Activated naive CD4-positive, alpha-beta T cell treated with anti-CD3 and anti-CD28 coated beads for 36 hours (primary cell): ENCODE measurements around the gene NHS. TPM values are rescaled to one million over a fixed set of nuclear protein-coding genes. Genes with fewer than 3 reads are reported as not detected.
A peak's percentile ranks its signal among the peaks of the same experiment; 100 is the strongest.

Source experiments
- CTCF ChIA-PET: fragments of 350-600 bp; sonication (Branson Sonifier 250); formaldehyde crosslinking; loops from one replicate; lab custom pipeline; 2021; ENCODE audit warnings: antibody characterized with exemption; lab: Charles Lee
- DNase-seq: peaks from one replicate; pipeline ENCODE4 v3.0.0-alpha.2; 2020
- H3K27ac Mint-ChIP-seq: one replicate; pipeline ENCODE4 v1.8.0; 2021; ENCODE audit warnings: mild to moderate bottlenecking, mixed read lengths
- H3K27me3 Mint-ChIP-seq: one replicate; pipeline ENCODE4 v1.8.0; 2021; ENCODE audit warnings: low read depth, mixed read lengths
- H3K36me3 Mint-ChIP-seq: one replicate; pipeline ENCODE4 v1.8.0; 2021; ENCODE audit warnings: low read depth, mixed read lengths
- H3K4me1 Mint-ChIP-seq: one replicate; pipeline ENCODE4 v1.8.0; 2021; ENCODE audit warnings: low read depth, mixed read lengths
- H3K4me3 Mint-ChIP-seq: one replicate; pipeline ENCODE4 v1.8.0; 2021; ENCODE audit warnings: mild to moderate bottlenecking, moderate library complexity, mixed read lengths
- H3K9me3 Mint-ChIP-seq: one replicate; pipeline ENCODE4 v1.8.0; 2021; ENCODE audit warnings: mixed read lengths
- intact Hi-C: fragments of 100-400 bp; cut with micrococcal nuclease; formaldehyde crosslinking; loops from one replicate; pipeline ENCODE4 v1.15.1; 2023
- total RNA-seq, 2 experiments: library from RNA; stranded (reverse); gene quantifications; one replicate each; pipeline ENCODE4 v1.2.3, GENCODE V29; 2021

NHS gene
- total RNA-seq, 2 experiments from 2014 or later: 7.8 to 8.9 TPM

DNA sequence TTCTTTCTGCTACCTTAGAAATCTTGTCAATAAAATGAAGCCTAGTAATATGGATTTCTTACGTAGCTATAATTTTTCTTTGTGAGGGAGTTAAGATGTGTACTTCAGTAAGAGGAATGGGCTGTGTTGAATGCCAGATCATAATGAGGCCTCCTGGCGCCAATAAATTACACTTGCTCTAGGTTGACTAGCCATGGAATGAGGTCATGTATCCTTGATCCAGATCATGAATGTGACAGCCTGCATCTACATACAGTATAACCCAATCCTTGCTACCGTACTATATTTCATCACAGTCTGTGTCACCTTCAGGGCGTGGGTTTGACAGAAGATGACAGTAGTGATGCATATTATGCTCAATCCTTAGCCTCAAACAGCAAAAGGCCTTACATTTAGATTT is 36.2 kb downstream of the NHS start:
- intact Hi-C loops: no loop called here
- H3K9me3 Mint-ChIP-seq: no peaks in the 10 kb centered on the region
- no peak overlapping the region for H3K4me3 Mint-ChIP-seq
- peaks cover 18% of the 10 kb centered on the region for H3K27me3 Mint-ChIP-seq
- H3K4me1 Mint-ChIP-seq: peaks cover 26% of the 10 kb centered on the region
- no peak for DNase-seq
- H3K27ac Mint-ChIP-seq: no peak overlapping the region
- no peaks in the 10 kb centered on the region for H3K36me3 Mint-ChIP-seq
- CTCF ChIA-PET: no interaction called here

DNA sequence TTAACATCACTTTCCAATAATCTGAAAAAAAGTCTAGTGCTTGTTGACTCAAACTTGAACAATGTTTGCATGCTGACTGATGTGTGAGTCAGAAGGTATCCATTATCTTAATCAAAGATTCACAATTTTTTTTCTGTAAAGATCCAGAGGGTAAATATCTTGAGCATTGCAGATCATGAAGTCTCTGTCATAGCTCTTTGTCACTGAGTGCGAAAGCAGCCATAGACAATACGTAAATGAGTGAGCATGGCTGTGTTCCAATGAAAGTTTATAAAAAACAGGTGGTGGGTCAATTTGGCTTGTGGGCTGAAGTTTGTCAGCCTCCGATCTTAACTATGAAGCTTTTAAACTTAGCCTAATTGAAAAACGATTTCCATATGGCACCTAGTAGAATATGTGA is 37.7 kb downstream of the NHS start:
- H3K9me3 Mint-ChIP-seq: no peaks in the 10 kb centered on the region
- no peak overlapping the region for H3K4me3 Mint-ChIP-seq
- no peaks in the 10 kb centered on the region for H3K36me3 Mint-ChIP-seq
- H3K27ac Mint-ChIP-seq: no peak overlapping the region
- peaks cover 17% of the 10 kb centered on the region for H3K27me3 Mint-ChIP-seq
- peaks cover 28% of the 10 kb centered on the region for H3K4me1 Mint-ChIP-seq
- intact Hi-C loops: loop anchor here (1.0 kb wide), 2 partner anchors 29 to 34 kb away; no protein-coding TSS in a partner anchor
- CTCF ChIA-PET: no interaction called here
- no peak for DNase-seq

DNA sequence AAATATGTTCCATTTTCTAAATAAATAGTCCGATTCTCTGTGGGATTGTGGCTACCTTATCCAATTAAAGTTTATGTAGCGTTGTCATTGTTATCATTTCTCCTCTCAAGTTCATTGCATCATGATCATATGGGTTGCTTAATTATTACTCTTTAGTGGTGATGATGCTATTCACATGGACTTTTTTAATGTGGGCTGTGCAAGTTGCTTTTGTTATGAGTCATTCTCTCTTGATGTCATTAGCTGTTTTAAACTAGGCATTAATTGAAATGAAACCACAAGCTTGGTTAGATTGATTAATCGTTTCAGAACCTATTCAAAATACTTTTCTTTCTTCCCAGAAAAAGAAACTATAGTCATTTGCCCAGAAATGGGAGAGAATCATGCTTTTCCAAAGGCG is 38.2 kb downstream of the NHS start:
- H3K27ac Mint-ChIP-seq: peak overlapping the region; percentile 7
- CTCF ChIA-PET: interaction anchor here (1.2 kb wide), 1 partner anchor 178 kb away, joined by 3 read pairs; no protein-coding TSS in a partner anchor
- H3K27me3 Mint-ChIP-seq: peaks cover 15% of the 10 kb centered on the region
- no peak overlapping the region for H3K4me3 Mint-ChIP-seq
- DNase-seq: no peak
- no peaks in the 10 kb centered on the region for H3K36me3 Mint-ChIP-seq
- H3K9me3 Mint-ChIP-seq: no peaks in the 10 kb centered on the region
- intact Hi-C loops: loop anchor here (1.0 kb wide), 2 partner anchors 28 to 35 kb away; no protein-coding TSS in a partner anchor
- H3K4me1 Mint-ChIP-seq: peaks cover 28% of the 10 kb centered on the region

DNA sequence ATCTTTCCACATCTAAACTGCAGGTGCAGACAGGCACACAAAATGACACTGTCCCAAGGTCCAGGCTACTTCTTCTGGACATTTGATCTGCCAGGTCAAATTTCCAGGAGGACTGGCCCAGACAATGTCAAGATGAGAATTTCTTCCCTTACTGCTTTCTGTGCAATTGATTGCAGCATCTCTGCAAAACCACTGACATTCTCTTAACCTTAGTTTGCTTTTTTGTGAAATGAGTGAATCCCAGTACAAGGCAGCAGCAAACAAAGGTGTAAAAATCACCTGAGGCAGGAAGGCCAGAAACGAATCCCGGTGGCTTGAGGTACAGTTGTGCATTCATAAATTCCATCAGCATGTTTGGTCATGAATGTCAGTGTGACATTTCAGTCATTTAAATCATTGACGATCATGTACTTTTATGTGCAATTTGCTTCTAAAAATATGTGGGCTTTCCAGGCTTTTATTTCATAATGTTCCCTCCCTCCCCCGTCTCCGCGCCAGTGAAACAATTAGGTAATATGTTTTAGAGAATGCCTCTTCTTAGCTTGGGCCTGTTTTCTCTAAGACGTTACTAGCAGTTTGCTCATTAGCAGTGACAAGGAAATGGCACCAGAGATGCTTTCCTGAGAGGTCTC is 39.1 kb downstream of the NHS start:
- DNase-seq: no peak
- no peak overlapping the region for H3K27ac Mint-ChIP-seq
- H3K4me3 Mint-ChIP-seq: no peak overlapping the region
- peaks cover 15% of the 10 kb centered on the region for H3K27me3 Mint-ChIP-seq
- no peaks in the 10 kb centered on the region for H3K36me3 Mint-ChIP-seq
- H3K9me3 Mint-ChIP-seq: no peaks in the 10 kb centered on the region
- peaks cover 28% of the 10 kb centered on the region for H3K4me1 Mint-ChIP-seq
- CTCF ChIA-PET: interaction anchor here (1.2 kb wide), 1 partner anchor 177 kb away, joined by 3 read pairs; no protein-coding TSS in a partner anchor
- intact Hi-C loops: no loop called here

DNA sequence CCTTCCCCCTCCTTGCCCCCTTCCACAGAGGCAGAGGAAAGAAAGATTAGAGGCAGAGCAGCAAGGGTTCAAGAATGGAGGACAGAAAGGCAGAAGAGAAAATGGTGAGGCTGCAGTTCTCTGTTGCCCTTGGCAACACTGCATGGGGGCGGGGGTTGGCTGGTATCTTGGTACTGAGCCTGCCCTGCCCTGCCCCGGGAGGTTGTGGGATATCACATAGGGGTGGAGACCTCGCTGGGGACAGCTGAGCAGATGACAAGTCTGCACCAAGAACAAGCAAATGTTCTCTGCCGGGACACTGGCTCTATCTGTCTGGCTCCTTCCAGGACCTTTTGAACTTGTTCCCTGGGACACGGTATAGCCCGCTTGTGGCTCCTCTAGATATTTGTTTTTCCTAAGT is 39.8 kb downstream of the NHS start:
- peaks cover 17% of the 10 kb centered on the region for H3K27me3 Mint-ChIP-seq
- no peaks in the 10 kb centered on the region for H3K9me3 Mint-ChIP-seq
- H3K4me1 Mint-ChIP-seq: peaks cover 28% of the 10 kb centered on the region
- no peaks in the 10 kb centered on the region for H3K36me3 Mint-ChIP-seq
- DNase-seq: peak; percentile 11
- CTCF ChIA-PET: no interaction called here
- H3K4me3 Mint-ChIP-seq: no peak overlapping the region
- intact Hi-C loops: no loop called here
- no peak overlapping the region for H3K27ac Mint-ChIP-seq

DNA sequence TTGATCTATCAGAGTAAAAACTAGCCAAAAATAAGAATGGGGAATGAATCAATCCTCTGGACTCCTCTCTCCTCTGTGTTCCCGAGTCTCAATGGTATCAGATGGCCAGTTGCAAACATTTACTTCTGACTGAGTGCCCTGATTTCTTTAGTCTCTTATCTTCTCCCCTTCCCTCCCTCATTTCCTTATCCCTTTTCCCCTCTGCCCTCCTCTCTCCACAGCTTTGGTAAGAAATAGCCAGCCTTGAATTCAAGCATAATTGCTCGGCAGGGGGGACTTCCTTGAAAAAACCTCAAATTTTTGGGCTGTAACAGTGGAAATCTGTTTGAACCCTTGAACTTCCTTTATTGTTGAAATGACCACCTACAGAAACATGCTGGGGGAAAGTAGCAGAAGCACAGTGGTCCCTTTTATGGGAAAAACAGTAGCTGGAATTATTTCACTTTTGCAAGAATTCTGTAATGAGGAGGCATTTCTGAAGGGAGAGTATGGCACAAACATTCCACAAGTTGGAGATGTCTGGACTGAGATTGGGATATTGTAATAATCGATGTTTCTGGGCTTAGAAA is 40.3 kb downstream of the NHS start:
- H3K27ac Mint-ChIP-seq: no peak overlapping the region
- no peaks in the 10 kb centered on the region for H3K36me3 Mint-ChIP-seq
- H3K4me1 Mint-ChIP-seq: peaks cover 28% of the 10 kb centered on the region
- H3K4me3 Mint-ChIP-seq: no peak overlapping the region
- H3K27me3 Mint-ChIP-seq: peaks cover 20% of the 10 kb centered on the region
- intact Hi-C loops: no loop called here
- CTCF ChIA-PET: no interaction called here
- no peaks in the 10 kb centered on the region for H3K9me3 Mint-ChIP-seq
- DNase-seq: no peak

DNA sequence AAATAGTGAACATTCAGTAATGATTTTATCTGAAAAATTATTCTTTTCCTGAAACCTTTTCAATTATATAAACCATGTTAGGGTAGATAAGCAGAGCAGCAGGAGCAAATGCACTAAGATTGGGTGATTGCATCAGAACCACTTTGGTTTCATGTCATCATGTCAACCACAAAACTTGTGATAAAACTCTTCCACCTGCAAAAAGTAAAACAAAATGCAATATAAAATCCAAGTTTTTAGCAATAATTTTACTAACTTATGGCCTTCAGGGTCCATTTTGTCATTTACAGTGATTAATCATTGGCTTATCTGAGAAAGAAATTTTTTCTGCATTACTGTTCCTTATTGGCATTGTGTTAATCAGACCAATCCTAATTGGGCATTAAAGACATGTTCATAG is 42.4 kb downstream of the NHS start:
- intact Hi-C loops: no loop called here
- peaks cover 21% of the 10 kb centered on the region for H3K27me3 Mint-ChIP-seq
- no peaks in the 10 kb centered on the region for H3K36me3 Mint-ChIP-seq
- CTCF ChIA-PET: no interaction called here
- no peak for DNase-seq
- peaks cover 25% of the 10 kb centered on the region for H3K4me1 Mint-ChIP-seq
- H3K27ac Mint-ChIP-seq: no peak overlapping the region
- no peak overlapping the region for H3K4me3 Mint-ChIP-seq
- H3K9me3 Mint-ChIP-seq: no peaks in the 10 kb centered on the region

DNA sequence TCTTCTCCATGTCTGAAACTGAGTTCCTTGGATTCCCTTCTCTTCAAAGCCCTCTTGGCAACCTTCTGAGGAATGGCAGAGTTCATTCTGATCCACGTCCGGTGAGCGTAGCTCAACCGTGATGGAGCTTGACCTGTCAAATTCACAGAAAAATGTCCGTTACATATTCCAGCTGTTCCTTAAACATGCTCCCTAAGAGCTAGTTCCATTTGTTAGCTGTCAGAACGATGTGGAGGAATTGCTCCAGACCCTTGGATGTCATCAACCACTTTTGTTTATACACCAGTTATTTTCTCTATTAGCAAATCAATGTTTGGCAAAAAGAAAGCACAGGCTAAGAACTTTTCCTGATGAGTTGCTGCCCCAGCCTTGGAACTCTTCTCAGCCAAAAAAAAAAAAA is 50.1 kb downstream of the NHS start:
- CTCF ChIA-PET: interaction anchor here (0.6 kb wide), 1 partner anchor 16 kb away, joined by 3 read pairs; no protein-coding TSS in a partner anchor
- H3K27me3 Mint-ChIP-seq: peaks cover 6% of the 10 kb centered on the region
- intact Hi-C loops: no loop called here
- no peaks in the 10 kb centered on the region for H3K4me1 Mint-ChIP-seq
- H3K27ac Mint-ChIP-seq: no peak overlapping the region
- no peak overlapping the region for H3K4me3 Mint-ChIP-seq
- H3K36me3 Mint-ChIP-seq: no peaks in the 10 kb centered on the region
- DNase-seq: no peak
- H3K9me3 Mint-ChIP-seq: no peaks in the 10 kb centered on the region

DNA sequence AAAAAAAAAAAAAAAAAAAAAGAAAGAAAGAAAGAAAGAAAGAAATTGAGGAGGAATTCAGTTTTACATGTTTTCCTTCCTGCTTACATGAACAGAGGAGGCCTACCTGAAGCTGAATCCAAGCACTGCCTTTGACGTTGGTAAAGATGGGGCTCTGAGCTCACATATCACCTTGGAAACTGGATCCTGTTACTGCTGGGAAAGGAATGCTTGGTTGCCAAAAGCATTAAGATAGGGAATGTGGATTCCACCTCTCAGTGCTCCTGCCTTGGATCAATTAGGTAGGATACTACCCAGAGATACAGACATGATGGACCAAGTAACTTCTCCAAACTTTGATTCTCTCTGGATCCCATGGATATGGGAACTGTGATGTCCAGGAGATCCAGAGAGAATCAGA is 50.6 kb downstream of the NHS start:
- DNase-seq: no peak
- intact Hi-C loops: no loop called here
- H3K27ac Mint-ChIP-seq: no peak overlapping the region
- CTCF ChIA-PET: interaction anchor here (0.6 kb wide), 1 partner anchor 17 kb away, joined by 3 read pairs; no protein-coding TSS in a partner anchor
- no peaks in the 10 kb centered on the region for H3K9me3 Mint-ChIP-seq
- no peak overlapping the region for H3K4me3 Mint-ChIP-seq
- H3K27me3 Mint-ChIP-seq: peaks cover 3% of the 10 kb centered on the region
- H3K4me1 Mint-ChIP-seq: no peaks in the 10 kb centered on the region
- H3K36me3 Mint-ChIP-seq: no peaks in the 10 kb centered on the region

DNA sequence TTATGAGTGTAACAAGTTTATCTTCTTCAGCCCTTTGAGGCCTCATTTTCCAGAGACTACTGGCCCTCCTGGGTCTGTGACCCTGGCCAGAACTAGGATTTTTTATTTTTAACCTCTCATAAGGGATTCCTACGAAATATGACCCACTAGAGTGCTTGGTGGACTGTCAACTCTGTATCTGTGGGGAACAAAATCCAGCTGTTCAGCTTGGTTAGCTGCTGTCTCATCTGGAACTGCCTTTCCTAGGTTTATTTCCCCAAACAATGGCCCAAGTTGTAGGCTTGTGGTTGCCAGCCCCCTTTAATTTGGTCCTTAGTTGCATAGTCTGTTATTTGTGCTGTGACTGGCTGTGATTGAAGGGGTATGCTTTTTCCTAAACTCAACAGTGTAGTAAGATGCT is 56.2 kb downstream of the NHS start:
- CTCF ChIA-PET: interaction anchor here (1.4 kb wide), 1 partner anchor 68 kb away, joined by 3 read pairs; no protein-coding TSS in a partner anchor
- no peaks in the 10 kb centered on the region for H3K9me3 Mint-ChIP-seq

DNA sequence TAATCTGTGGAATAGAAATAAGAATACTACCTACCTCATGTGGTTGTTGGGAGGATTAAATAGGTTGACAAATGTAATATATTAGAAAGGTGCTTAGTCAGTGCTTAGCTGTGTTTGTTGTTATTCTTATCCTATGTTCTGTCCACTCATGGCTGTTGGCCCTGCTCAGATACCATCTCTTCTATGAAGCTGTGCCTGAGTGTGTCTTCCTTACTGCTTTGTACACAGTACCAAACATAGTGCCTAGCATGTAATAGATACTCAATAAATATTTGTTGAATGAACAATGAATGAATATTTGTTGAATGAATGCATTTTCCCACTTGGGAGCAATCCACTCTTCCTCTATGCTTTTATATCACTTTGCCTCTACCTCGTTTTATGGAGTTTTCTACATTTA is 57.2 kb downstream of the NHS start:
- Mint-ChIP-seq H3K27ac (no peak overlapping the region), H3K4me3 (no peak overlapping the region), H3K4me1 (no peaks in the 10 kb centered on the region), H3K9me3 (no peaks in the 10 kb centered on the region), H3K27me3 (peaks cover 5% of the 10 kb centered on the region), H3K36me3 (no peaks in the 10 kb centered on the region)
- CTCF ChIA-PET: no interaction called here
- intact Hi-C loops: no loop called here
- no peak for DNase-seq

More for the DNA sequence above, 56.2 kb downstream of the NHS start:
- DNase-seq: no peak
- no peaks in the 10 kb centered on the region for H3K4me1 Mint-ChIP-seq
- H3K4me3 Mint-ChIP-seq: no peak overlapping the region
- H3K27me3 Mint-ChIP-seq: peaks cover 5% of the 10 kb centered on the region
- intact Hi-C loops: no loop called here
- H3K36me3 Mint-ChIP-seq: no peaks in the 10 kb centered on the region
- H3K27ac Mint-ChIP-seq: no peak overlapping the region

DNA sequence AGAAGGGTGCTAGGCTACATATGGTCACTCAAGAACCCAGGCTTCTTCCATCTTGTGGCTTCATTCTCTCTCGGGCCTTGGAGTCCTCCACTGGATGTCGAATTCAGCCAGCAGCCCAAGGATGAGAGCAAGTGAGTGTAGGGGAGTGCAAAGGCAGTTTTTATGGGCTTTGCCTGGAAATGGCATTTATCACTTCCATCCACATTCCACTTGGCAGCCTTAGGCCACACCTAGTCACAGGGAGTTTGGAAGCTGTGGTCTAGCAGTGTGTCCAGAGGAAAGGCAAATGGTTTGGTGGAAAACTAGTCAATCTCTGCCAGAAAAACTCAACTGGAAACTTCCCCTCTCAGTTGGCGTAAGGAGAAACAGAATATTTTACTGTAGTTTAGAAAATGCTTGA is 59.0 kb downstream of the NHS start:
- DNase-seq: no peak
- H3K4me3 Mint-ChIP-seq: no peak overlapping the region
- intact Hi-C loops: no loop called here
- no peaks in the 10 kb centered on the region for H3K9me3 Mint-ChIP-seq
- CTCF ChIA-PET: no interaction called here
- H3K27ac Mint-ChIP-seq: no peak overlapping the region
- H3K27me3 Mint-ChIP-seq: peaks cover 5% of the 10 kb centered on the region
- no peaks in the 10 kb centered on the region for H3K4me1 Mint-ChIP-seq
- no peaks in the 10 kb centered on the region for H3K36me3 Mint-ChIP-seq

DNA sequence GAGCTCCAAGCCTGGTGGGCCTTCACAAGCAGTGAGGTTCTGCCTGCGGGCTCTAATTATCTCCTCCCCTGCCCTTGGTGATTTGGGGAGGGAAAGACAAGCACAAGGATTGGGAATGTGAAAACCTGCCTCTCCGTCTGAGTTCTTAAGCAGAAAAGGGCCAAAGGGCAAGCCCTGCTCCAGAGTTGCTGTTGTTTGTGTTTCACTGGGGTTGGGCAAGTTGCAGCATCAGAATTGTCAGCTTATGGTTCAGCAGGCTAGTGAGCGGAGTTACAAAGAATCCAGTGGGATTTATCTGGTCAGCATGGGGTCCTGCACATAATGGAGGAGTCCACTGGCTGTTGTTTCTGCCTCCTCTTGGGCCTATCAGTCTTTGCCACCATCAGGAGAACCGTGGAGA is 60.5 kb downstream of the NHS start:
- H3K9me3 Mint-ChIP-seq: no peaks in the 10 kb centered on the region
- intact Hi-C loops: no loop called here
- CTCF ChIA-PET: no interaction called here
- peaks cover 5% of the 10 kb centered on the region for H3K27me3 Mint-ChIP-seq
- DNase-seq: no peak
- H3K4me3 Mint-ChIP-seq: no peak overlapping the region
- H3K27ac Mint-ChIP-seq: no peak overlapping the region
- no peaks in the 10 kb centered on the region for H3K36me3 Mint-ChIP-seq
- H3K4me1 Mint-ChIP-seq: no peaks in the 10 kb centered on the region
